ENCODE data around the gene TMEM184B.

The TMEM184B gene

GRCh38 chr22:38187413-38188212 is 85.2 kb downstream of the TMEM184B start:
- H3K36me3 ChIP-seq (ENCODE audit: insufficient read depth, low read length): no peaks in the 10 kb centered on the region
- no peak for TF ChIP-seq EZH2phosphoT487 (IDR thresholded peaks at IDR 0.05; ENCODE audit: borderline replicate concordance)
- TF ChIP-seq, protein P1, sequence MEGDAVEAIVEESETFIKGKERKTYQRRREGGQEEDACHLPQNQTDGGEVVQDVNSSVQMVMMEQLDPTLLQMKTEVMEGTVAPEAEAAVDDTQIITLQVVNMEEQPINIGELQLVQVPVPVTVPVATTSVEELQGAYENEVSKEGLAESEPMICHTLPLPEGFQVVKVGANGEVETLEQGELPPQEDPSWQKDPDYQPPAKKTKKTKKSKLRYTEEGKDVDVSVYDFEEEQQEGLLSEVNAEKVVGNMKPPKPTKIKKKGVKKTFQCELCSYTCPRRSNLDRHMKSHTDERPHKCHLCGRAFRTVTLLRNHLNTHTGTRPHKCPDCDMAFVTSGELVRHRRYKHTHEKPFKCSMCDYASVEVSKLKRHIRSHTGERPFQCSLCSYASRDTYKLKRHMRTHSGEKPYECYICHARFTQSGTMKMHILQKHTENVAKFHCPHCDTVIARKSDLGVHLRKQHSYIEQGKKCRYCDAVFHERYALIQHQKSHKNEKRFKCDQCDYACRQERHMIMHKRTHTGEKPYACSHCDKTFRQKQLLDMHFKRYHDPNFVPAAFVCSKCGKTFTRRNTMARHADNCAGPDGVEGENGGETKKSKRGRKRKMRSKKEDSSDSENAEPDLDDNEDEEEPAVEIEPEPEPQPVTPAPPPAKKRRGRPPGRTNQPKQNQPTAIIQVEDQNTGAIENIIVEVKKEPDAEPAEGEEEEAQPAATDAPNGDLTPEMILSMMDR (conservative IDR thresholded peaks at IDR 0.05; ENCODE audit: low read length): no peak
- H3K4me1 ChIP-seq (ENCODE audit: insufficient read depth, low read length, poor library complexity, severe bottlenecking): peaks cover 4% of the 10 kb centered on the region
- no peaks in the 10 kb centered on the region for H3K9me3 ChIP-seq (ENCODE audit: insufficient read depth, low read depth, low read length)
- no peak overlapping the region for H3K4me3 ChIP-seq (ENCODE audit: low read length, poor library complexity, severe bottlenecking)
- no peaks in the 10 kb centered on the region for H3K27me3 ChIP-seq (ENCODE audit: insufficient read depth, low read length, poor library complexity, severe bottlenecking)
- H3K9me2 ChIP-seq (replicated peaks; ENCODE audit: low read depth, low read length): no peaks in the 10 kb centered on the region
- H2AFZ ChIP-seq (ENCODE audit: low read length): no peak overlapping the region
- no peaks in the 10 kb centered on the region for H3F3A ChIP-seq (ENCODE audit: low read depth)
- no peaks in the 10 kb centered on the region for H3K79me2 ChIP-seq (ENCODE audit: insufficient read depth, low read length)
- no peaks in the 10 kb centered on the region for H4K20me1 ChIP-seq (ENCODE audit: insufficient read depth, low read length, poor library complexity, severe bottlenecking)
- H3K9ac ChIP-seq (ENCODE audit: low read depth, low read length, poor library complexity, severe bottlenecking): no peak overlapping the region
- H3K4me2 ChIP-seq (ENCODE audit: low read depth, low read length, poor library complexity, severe bottlenecking): no peak overlapping the region

GRCh38 chr22:38186429-38186828 is 86.4 kb downstream of the TMEM184B start:
- Histone ChIP-seq H3K4me3 (ENCODE audit: low read length, poor library complexity, severe bottlenecking) (no peak overlapping the region), H3K9me2 (replicated peaks; ENCODE audit: low read depth, low read length) (no peaks in the 10 kb centered on the region), H3F3A (ENCODE audit: low read depth) (no peaks in the 10 kb centered on the region), H3K4me2 (ENCODE audit: low read depth, low read length, poor library complexity, severe bottlenecking) (no peak overlapping the region), H2AFZ (ENCODE audit: low read length) (0 out of 2 replicates have a peak overlapping the region, but pooled peaks have one; percentile 12), H3K27me3 (ENCODE audit: insufficient read depth, low read length, poor library complexity, severe bottlenecking) (no peaks in the 10 kb centered on the region), H3K9ac (ENCODE audit: low read depth, low read length, poor library complexity, severe bottlenecking) (no peak overlapping the region), H4K20me1 (ENCODE audit: insufficient read depth, low read length, poor library complexity, severe bottlenecking) (no peaks in the 10 kb centered on the region), H3K9me3 (ENCODE audit: insufficient read depth, low read depth, low read length) (no peaks in the 10 kb centered on the region), H3K79me2 (ENCODE audit: insufficient read depth, low read length) (peaks cover under 1% of the 10 kb centered on the region; the same call in 1 of the 2 replicates), H3K36me3 (ENCODE audit: insufficient read depth, low read length) (no peaks in the 10 kb centered on the region), H3K4me1 (ENCODE audit: insufficient read depth, low read length, poor library complexity, severe bottlenecking) (peaks cover 10% of the 10 kb centered on the region)
- TF ChIP-seq, protein P1 (conservative IDR thresholded peaks at IDR 0.05; ENCODE audit: low read length): no peak
- TF ChIP-seq EZH2phosphoT487 (IDR thresholded peaks at IDR 0.05; ENCODE audit: borderline replicate concordance): no peak

GRCh38 chr22:38184788-38185187 is 88.0 kb downstream of the TMEM184B start:
- no peak overlapping the region for H3K9ac ChIP-seq (ENCODE audit: low read depth, low read length, poor library complexity, severe bottlenecking)
- H3F3A ChIP-seq (ENCODE audit: low read depth): no peaks in the 10 kb centered on the region
- no peaks in the 10 kb centered on the region for H3K9me3 ChIP-seq (ENCODE audit: insufficient read depth, low read depth, low read length)
- H2AFZ ChIP-seq (ENCODE audit: low read length): no peak overlapping the region
- H3K9me2 ChIP-seq (replicated peaks; ENCODE audit: low read depth, low read length): no peaks in the 10 kb centered on the region
- no peak overlapping the region for H3K4me2 ChIP-seq (ENCODE audit: low read depth, low read length, poor library complexity, severe bottlenecking)
- peaks cover 25% of the 10 kb centered on the region for H3K4me1 ChIP-seq (ENCODE audit: insufficient read depth, low read length, poor library complexity, severe bottlenecking)
- TF ChIP-seq, protein P1 (conservative IDR thresholded peaks at IDR 0.05; ENCODE audit: low read length): no peak
- TF ChIP-seq EZH2phosphoT487 (IDR thresholded peaks at IDR 0.05; ENCODE audit: borderline replicate concordance): no peak
- H3K36me3 ChIP-seq (ENCODE audit: insufficient read depth, low read length): no peaks in the 10 kb centered on the region
- H3K79me2 ChIP-seq (ENCODE audit: insufficient read depth, low read length): peaks cover 17% of the 10 kb centered on the region
- H3K4me3 ChIP-seq (ENCODE audit: low read length, poor library complexity, severe bottlenecking): no peak overlapping the region
- no peaks in the 10 kb centered on the region for H3K27me3 ChIP-seq (ENCODE audit: insufficient read depth, low read length, poor library complexity, severe bottlenecking)
- no peaks in the 10 kb centered on the region for H4K20me1 ChIP-seq (ENCODE audit: insufficient read depth, low read length, poor library complexity, severe bottlenecking)

Data from Loucy (cell line).